NCI-H128 (cell line): ENCODE data around the gene SPAM1.
"Not testable (repeated sequence)": the region's sequence is repeated elsewhere in the genome, so short reads cannot be mapped to it uniquely, and the experiment has no call there.

Source experiments
- DNase-seq: peaks from one replicate; lab custom pipeline; 2025; ENCODE audit not compliant: unreplicated experiment; lab: John Stamatoyannopoulos, UW

The SPAM1 gene

DNA sequence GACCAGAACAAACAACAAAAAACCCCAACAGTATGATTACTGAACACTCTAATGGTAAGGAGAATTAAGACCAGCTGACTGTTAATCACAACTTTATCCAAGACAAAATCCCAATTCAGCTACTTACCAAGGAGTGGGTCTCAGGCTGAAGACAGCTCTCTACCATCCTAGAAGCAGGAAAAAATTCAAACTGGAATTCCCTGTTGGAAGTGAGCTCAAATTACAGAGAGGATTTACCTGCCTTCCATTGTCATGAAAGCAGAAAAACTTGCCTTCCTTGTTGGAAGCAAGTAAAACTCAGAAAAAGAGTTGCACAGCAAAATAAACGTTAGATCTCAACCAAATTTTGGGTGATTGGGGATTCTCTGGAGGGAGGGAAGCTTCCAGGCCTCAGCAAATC, 20.9 kb downstream of the SPAM1 start:
- DNase-seq: no peak

- DNase-seq: no peak
Measured at GRCh38 chr7:123948136-123948535, 23.1 kb downstream of the SPAM1 start.

GRCh38 chr7:123958186-123958703, 33.2 kb downstream of the SPAM1 start:
- no peak for DNase-seq

- peak; percentile 47 for DNase-seq
Measured at GRCh38 chr7:123961771-123962170, 36.7 kb downstream of the SPAM1 start.

DNA sequence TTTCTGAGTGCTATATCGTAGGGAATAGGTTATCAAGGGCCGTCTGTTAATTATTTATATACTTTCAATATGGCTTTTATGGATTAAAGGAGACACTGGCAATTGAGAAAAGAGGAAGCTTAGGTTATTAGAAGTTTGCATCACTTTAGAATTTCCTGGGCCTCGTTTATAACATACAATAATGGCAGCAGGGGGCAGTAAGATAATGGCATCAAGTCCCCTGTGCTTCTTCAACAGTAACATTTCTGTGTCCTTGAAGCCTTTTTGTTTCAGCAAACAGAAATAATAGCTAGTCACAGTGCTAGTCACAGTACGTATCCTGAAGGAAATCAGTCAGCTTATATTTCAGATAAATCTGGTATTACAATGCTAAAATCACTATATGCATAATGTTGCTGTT, 41.9 kb downstream of the SPAM1 start:
- DNase-seq: no peak

- no peak for DNase-seq
Measured at GRCh38 chr7:123972045-123972444, 47.0 kb downstream of the SPAM1 start.

DNA sequence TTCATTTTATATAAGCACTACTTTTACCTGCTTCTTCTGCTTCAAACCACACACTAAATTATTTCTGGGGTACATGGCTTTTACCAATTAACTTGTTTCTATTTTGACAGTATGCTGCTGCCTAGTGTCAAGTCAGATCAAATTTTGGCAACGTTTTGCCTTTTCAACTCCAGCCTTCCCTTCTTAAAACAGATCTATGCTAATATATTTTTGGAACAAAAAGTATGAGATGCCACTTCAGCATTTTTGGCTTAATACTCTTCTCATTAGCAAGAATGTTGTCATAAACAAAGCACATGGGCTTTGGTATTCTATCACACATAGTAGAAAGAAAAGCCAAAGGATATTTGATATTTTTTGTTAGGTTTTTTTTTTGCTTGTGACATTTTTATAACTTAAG, 47.8 kb downstream of the SPAM1 start:
- DNase-seq: no peak

DNA sequence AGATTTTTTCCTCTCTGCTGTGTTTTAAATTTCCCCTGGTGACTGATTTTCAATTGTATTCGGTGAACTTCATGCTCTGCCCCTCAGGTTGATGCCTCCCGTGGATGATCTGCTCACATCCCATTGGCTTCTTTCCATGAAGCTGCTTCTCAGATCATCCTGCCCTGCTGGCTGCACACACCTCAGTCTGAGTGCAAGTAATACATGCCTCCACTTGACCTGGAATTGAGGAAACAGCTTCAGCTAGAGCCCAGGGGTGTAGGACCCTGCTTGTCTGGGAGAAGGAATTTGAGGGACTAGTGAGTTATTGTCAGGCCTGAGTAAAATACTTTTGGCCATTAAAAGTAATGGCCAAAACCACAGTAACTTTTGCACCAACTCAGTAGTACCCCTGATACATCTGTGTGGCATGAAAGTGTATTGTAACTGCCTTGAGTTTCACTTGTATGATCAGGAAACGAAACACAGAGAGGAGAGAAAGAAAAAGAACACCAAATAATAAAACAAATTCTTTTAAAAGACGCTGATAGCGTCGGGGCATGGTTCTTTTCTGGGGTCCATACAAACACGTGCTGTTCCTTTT, 49.4 kb downstream of the SPAM1 start:
- DNase-seq: no peak

DNA sequence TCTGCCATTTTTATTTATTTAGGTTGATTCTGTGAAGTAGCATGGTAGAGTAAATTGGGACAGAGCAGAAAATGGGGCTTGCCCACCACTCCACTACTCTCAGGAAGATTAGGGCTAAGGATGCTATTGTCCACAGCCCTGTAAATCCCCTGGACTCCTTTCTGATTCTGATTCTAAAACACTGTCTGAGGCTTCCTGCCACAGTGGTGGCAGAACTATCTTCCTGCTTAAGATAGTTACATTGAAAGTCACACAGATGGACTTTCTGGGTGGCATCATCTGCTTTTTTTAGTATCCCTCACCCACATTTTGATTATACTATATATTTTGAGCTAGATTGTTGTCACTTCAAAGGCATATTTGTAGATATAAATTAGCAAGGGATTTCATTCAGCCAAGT, 50.0 kb downstream of the SPAM1 start:
- DNase-seq: no peak

GRCh38 chr7:123977081-123977480, 52.0 kb downstream of the SPAM1 start:
- DNase-seq: no peak

- DNase-seq: no peak
Measured at GRCh38 chr7:123979876-123980275, 54.8 kb downstream of the SPAM1 start.

GRCh38 chr7:123987445-123987844, 62.4 kb downstream of the SPAM1 start:
- DNase-seq: no peak

DNA sequence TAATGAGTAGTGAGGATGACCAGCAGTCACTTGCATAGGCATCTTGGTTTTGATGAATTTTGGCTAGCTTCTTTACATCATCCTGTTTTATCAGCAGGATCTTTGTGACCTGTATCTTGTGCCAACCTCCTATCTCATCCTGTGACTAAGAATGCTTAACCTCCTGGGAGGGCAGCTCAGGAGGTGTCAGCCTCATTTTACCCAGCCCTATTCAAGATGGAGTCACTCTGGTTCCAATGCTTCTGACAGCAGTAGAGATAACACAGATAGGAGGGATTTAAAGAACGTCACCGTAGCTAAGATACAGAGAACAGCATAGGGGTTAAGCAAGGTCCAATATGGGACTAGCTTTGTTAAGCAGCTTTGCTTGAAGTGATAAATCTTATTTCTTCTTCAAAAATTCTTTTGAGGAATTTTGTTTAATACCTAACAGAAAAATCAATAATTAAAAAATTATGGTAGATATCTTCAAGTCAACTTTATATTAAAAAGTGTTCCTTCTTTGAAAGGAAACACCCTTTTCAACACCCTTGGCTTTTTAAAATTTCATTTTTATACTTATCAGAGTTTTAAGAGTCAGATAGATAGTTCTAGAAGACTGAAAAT, 68.0 kb downstream of the SPAM1 start:
- DNase-seq: no peak

- no peak for DNase-seq
Measured at GRCh38 chr7:123993996-123994395, 69.0 kb downstream of the SPAM1 start.

DNA sequence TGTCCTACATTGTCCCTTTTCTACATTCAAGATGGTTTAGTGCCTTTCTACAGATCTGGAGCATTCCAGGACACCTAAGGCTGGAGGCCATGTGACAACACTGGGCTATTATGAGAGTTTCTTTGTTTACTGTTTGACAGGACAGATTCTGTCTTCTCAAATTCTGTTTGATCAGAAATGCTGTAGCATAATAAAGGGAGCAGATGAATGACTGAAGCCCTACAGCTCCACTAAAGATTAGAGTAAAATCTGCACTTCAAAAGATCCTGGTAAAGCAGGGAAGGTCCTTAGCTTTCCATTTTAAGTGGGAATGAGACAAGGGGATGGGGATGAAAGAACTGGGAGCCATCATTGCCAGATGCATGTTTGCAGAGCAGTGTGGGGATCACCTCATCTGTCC, 69.4 kb downstream of the SPAM1 start:
- DNase-seq: no peak

GRCh38 chr7:123995617-123996326, 70.7 kb downstream of the SPAM1 start:
- DNase-seq: no peak

- DNase-seq: no peak
Measured at GRCh38 chr7:123996327-123996625, 71.2 kb downstream of the SPAM1 start.

- DNase-seq: no peak
Measured at GRCh38 chr7:123998921-123999320, 73.9 kb downstream of the SPAM1 start.

GRCh38 chr7:123999703-124000102, 74.7 kb downstream of the SPAM1 start:
- no peak for DNase-seq

DNA sequence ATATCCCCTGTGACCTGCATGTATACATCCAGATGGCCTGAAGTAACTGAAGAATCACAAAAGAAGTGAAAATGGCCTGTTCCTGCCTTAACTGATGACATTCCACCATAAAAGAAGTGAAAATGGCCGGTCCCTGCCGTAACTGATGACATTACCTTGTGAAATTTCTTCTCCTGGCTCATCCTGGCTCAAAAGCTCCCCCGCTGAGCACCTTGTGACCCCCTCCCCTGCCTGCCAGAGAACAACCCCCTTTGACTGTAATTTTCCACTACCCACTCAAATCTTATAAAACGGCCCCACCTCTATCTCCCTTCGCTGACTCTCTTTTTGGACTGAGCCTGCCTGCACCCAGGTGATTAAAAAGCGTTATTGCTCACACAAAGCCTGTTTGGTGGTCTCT, 83.3 kb downstream of the SPAM1 start:
- not testable (repeated sequence) for DNase-seq

DNA sequence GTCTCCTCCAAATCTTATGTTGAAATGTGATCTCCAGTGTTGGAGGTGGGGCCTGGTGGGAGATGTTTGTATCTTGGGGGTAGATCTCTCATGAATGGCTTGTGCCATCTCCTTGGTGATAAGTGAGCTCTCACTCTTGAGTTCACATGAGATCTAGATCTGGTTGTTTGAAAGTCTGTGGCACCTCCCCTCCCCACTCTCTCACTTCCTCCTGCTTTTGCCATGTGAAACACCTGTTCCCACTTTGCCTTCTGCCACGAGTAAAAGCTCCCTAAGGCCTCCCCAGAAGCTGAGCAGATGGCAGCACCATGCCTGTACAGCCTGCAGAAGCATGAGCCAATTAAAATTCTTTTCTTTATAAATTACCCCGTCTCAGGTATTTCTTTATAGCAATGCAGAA, 84.3 kb downstream of the SPAM1 start:
- no peak for DNase-seq
